Thyroid gland (tissue), 4 donors: ENCODE data around the gene SS18L1. TPM values are rescaled to one million over a fixed set of nuclear protein-coding genes. Genes with fewer than 3 reads are reported as not detected.

Experiments used
- DNase-seq, 2 donors: peaks; one replicate each; pipeline ENCODE4 v3.0.0-alpha.2; 2019
- H3K27ac ChIP-seq, 3 donors: fragments of 200-600 bp; sonication (generic); 1 replicate in 2 of 3; 2 replicates in 1 of 3; pipeline ENCODE4 v1.5.1; 2016 to 2019; ENCODE audit warnings: mild to moderate bottlenecking in 1 of 3, moderate library complexity in 1 of 3
- H3K27me3 ChIP-seq: fragments of 200-600 bp; sonication (generic); one replicate; pipeline ENCODE4 v1.5.1; 2019
- H3K36me3 ChIP-seq, 2 donors: fragments of 200-600 bp; sonication (generic); one replicate each; pipeline ENCODE4 v1.5.1; 2016 to 2019
- H3K4me1 ChIP-seq, 2 donors: fragments of 200-600 bp; sonication (generic); one replicate each; pipeline ENCODE4 v1.5.1; 2017 to 2019
- H3K4me3 ChIP-seq, 3 donors: fragments of 200-600 bp; sonication (generic); replicated peaks in 1 of 3; 1 replicate in 2 of 3; 2 replicates in 1 of 3; pipeline ENCODE4 v1.5.1; 2016; ENCODE audit warnings: mild to moderate bottlenecking in 1 of 3
- H3K9me3 ChIP-seq: fragments of 200-600 bp; sonication (generic); one replicate; pipeline ENCODE4 v1.5.1; 2017
- POLR2A ChIP-seq, 2 donors: fragments of 450-650 bp; IDR thresholded peaks; one replicate each; pipeline ENCODE4 v1.6.1; 2017; ENCODE audit warnings: antibody characterized with exemption in 2 of 2, mild to moderate bottlenecking in 2 of 2, moderate library complexity in 1 of 2
- WGBS, 2 donors: methylation state at CpG; one replicate each; pipeline ENCODE4 v1.1.5; 2017; 5-methylcytosine and 5-hydroxymethylcytosine counted together
- intact Hi-C: fragments of 100-400 bp; cut with DNase I; formaldehyde crosslinking; loops from one replicate; pipeline ENCODE4 v1.15.1; 2023
- total RNA-seq, 4 donors: library from RNA; depleted of rRNA; stranded (reverse); fragments of >200 nt; gene quantifications; one replicate each; pipeline ENCODE4 v1.2.3, GENCODE V29; 2016
- TF ChIP-seq, protein P1 (sequence below), 6 experiments: fragments of 200-600 bp in 3 of 6; fragments of 450-650 bp in 3 of 6; sonication (generic) in 3 of 6; IDR thresholded peaks; one replicate each; pipeline ENCODE4 v1.5.1; 2016 to 2019; ENCODE audit warnings: antibody characterized with exemption in 6 of 6, mild to moderate bottlenecking in 2 of 6, inconsistent platforms in 1 of 6, moderate library complexity in 1 of 6

The SS18L1 gene
- total RNA-seq, 4 donors from 2014 or later = 12.2 to 22.0 (median 15.2) TPM

DNA sequence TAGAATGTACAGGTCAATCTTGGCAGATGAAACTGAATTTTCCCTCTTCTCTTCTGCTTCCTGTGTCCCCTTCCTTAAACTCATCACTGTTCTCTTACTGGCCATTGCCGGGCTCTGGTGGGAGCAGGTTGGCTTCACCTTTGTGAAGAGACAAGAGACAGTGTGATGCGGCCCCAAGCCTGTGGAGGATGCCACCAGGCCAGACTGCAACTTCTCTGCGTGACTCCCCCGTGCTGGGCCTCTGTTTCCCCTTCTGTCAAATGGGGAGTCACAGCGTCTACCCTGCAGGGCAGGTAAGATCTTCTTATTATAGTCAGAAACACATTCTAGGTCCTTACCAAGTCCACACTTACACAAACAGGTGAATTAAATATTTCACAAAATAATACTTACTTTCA is 23.2 kb upstream of the SS18L1 start:
- H3K27ac ChIP-seq = peak overlapping the region; percentile 52 to 90 (median 57)
- intact Hi-C loops = loop anchor here (5.0 kb wide), 1 partner anchor 53 kb away; the partner anchor contains the start of gene TAF4
- H3K36me3 ChIP-seq = peaks cover 4% of the 10 kb centered on the region in 2 donors
- no peak for TF ChIP-seq POLR2A (IDR thresholded peaks at IDR 0.05)
- TF ChIP-seq, protein P1, sequence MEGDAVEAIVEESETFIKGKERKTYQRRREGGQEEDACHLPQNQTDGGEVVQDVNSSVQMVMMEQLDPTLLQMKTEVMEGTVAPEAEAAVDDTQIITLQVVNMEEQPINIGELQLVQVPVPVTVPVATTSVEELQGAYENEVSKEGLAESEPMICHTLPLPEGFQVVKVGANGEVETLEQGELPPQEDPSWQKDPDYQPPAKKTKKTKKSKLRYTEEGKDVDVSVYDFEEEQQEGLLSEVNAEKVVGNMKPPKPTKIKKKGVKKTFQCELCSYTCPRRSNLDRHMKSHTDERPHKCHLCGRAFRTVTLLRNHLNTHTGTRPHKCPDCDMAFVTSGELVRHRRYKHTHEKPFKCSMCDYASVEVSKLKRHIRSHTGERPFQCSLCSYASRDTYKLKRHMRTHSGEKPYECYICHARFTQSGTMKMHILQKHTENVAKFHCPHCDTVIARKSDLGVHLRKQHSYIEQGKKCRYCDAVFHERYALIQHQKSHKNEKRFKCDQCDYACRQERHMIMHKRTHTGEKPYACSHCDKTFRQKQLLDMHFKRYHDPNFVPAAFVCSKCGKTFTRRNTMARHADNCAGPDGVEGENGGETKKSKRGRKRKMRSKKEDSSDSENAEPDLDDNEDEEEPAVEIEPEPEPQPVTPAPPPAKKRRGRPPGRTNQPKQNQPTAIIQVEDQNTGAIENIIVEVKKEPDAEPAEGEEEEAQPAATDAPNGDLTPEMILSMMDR (IDR thresholded peaks at IDR 0.05) = no peak
- no peaks in the 10 kb centered on the region for H3K27me3 ChIP-seq
- DNase-seq = no peak
- H3K4me1 ChIP-seq = peaks cover 27 to 37% of the 10 kb centered on the region in 2 donors
- H3K9me3 ChIP-seq = no peaks in the 10 kb centered on the region
- H3K4me3 ChIP-seq = no peak overlapping the region
- 92 to 94% methylated on average over 5 of the region's 5 CpGs for WGBS, 2 donors

DNA sequence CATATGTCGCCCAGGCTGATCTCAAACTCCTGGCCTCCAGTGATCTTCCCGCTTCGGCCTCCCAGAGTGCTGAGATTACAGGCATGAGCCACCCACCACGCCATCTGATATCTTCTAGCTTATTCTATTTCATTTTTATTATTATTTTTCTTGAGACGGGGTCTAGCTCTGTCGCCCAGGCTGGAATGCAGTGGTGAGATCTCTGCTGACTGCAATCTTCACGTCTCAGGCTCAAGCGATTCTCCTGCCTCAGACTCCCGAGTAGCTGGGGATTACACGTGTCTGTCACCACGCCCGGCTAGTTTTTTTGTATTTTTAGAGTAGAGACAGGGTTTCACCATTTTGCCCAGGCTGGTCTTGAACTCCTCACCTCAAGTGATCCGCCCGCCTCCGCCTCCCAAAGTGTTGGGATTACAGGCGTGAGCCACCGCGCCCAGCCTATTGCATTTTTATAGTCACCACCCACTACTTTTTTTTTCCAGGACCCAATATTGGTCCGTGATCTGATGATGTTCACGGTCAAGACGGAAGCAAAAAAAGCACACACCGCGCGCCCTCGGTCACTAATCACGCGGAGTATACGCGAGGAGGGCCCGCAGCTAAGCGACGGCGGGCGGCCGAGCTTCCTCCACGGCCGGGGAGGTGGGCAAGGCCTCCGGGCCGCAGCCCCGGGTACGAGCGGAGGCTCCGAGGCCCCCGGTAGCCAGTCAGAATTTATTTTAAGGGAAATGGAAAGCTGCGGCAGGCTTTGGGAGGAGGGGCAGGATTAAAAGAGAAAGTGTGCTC is 22.4 kb upstream of the SS18L1 start:
- H3K36me3 ChIP-seq = peaks cover 11 to 12% of the 10 kb centered on the region in 2 donors
- H3K4me1 ChIP-seq = peaks cover 27 to 37% of the 10 kb centered on the region in 2 donors
- DNase-seq = no peak
- WGBS, 2 donors = 17 to 21% methylated on average over 44 to 45 of the region's 45 CpGs
- TF ChIP-seq POLR2A (IDR thresholded peaks at IDR 0.05) = peak in 1 of 2 donors; percentile 65
- TF ChIP-seq, protein P1 (IDR thresholded peaks at IDR 0.05) = no peak
- H3K4me3 ChIP-seq = peak overlapping the region; percentile 60 to 67 (median 63)
- intact Hi-C loops = loop anchor here (5.0 kb wide), 1 partner anchor 54 kb away; the partner anchor contains the start of gene TAF4
- no peaks in the 10 kb centered on the region for H3K27me3 ChIP-seq
- no peaks in the 10 kb centered on the region for H3K9me3 ChIP-seq
- H3K27ac ChIP-seq = peak overlapping the region; percentile 90 to 97 (median 90)

DNA sequence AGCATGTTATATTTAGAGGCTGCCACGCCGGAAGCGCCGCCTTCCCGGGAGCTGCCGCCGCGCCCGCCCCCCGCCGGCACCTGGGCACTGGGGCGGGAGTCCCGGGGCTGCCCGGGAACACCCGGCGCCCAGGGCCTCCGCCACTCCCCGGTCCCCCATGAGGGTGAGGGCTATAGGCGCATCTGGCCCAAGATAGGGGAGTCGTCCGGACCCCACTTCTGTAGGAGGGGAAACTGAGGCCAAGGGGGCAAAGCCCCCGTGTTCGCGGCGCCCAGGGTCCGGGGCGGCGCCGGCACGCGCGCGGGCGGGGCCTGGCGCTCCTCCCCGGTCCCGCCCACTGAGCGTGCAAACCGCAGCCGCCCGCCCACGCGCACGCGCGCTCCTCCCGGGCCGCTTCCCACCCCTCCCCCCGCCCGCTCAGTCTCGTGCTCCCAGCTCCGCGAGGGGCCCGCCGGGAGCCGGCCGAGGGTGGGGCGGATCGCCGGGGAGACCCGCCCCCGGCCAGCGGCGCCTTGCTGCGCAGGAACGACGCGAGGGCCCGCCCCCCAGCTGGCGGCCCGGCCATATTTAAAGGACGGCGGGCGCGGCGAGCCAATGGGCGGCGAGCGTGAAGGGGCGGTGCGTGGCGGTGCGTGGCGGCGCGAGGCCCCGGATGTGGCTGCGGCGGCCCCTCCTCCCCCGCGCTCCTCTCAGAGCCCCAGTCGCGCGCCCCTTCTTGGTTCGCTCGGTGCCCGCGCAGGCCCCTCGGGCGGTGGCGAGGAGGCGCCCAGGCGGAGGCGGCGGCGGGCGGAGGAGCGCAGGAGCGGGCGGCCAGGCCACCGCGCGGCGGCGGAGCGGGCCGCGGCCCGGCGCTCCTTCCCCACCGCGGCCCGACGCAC is 21.6 kb upstream of the SS18L1 start, which contains the start of gene LSM14B:
LSM14B (plus strand) TSS at position 700 of the 878 bp plus-strand sequence. CDS start 192 bp downstream, outside the sequence.
- peak; percentile 97 for DNase-seq
- Histone ChIP-seq H3K4me1 (peaks cover 27 to 37% of the 10 kb centered on the region in 2 donors), H3K36me3 (peaks cover 19% of the 10 kb centered on the region in 2 donors), H3K27ac (peak within 1 kb of the TSS; percentile 90 to 97 (median 90)), H3K9me3 (no peaks in the 10 kb centered on the region), H3K27me3 (no peaks in the 10 kb centered on the region), H3K4me3 (peak within 1 kb of the TSS; percentile 63 to 87 (median 67))
- intact Hi-C loops = loop anchor here (5.0 kb wide), 1 partner anchor 55 kb away; the partner anchor contains the start of gene TAF4
- TF ChIP-seq, protein P1 (IDR thresholded peaks at IDR 0.05) = no peak
- TF ChIP-seq POLR2A (IDR thresholded peaks at IDR 0.05) = peak; percentile 47 to 82
- WGBS, 2 donors = 0% methylated on average over 5 of the region's 124 CpGs; no CpG with 5 or more reads in 1 of the 2 donors

DNA sequence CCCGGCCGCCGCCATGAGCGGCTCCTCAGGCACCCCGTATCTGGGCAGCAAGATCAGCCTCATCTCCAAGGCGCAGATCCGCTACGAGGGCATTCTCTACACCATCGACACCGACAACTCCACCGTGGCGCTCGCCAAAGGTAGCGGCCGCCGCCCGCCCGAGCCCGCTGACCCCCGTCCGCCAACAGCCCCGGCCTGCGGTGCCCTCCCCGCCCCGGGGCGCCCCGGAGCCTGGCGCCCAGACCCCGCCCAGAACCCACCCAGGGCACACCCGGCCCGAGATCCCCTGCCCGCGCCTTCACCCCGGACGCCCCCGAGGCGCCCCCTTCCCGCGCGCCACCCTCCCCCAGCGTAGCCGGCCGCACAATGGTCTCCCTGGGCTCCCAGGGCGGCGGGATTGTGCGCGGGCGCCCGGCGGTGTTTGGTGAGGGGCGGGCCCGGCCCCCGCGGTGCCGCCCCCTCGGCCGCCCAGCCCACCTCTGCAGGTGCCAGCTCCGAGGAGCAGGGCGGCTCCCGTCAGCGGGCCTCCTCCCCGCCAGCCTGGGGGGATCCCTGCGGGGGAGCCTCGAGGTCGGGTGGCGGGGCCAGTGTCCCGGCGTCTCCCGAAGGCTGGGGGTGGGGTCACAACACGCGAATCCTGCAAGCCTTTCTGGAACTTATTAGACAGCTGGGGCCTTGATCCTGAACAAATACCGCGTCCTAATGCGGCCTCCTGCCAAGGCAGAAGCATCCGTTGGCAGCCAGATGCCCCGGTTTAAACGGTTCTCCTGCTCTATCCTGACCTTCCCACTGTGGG is 20.7 kb upstream of the SS18L1 start:
- WGBS, 2 donors = 0 to 2% methylated on average over 2 to 42 of the region's 77 CpGs
- H3K4me1 ChIP-seq = peaks cover 27 to 37% of the 10 kb centered on the region in 2 donors

More for the DNA sequence above, 20.7 kb upstream of the SS18L1 start:
- Histone ChIP-seq H3K9me3 (no peaks in the 10 kb centered on the region), H3K4me3 (peak overlapping the region; percentile 25 to 87 (median 41)), H3K36me3 (peaks cover 27 to 28% of the 10 kb centered on the region in 2 donors), H3K27ac (peak overlapping the region; percentile 42 to 90 (median 73)), H3K27me3 (no peaks in the 10 kb centered on the region)
- peak; percentile 71 for DNase-seq
- intact Hi-C loops = loop anchor here (5.0 kb wide), 1 partner anchor 56 kb away; the partner anchor contains the start of gene TAF4
- TF ChIP-seq, protein P1 (IDR thresholded peaks at IDR 0.05) = no peak
- TF ChIP-seq POLR2A (IDR thresholded peaks at IDR 0.05) = peak in 1 of 2 donors; percentile 47
